Endodermal cell (in vitro differentiated cells): ENCODE measurements around the gene DLD. TPM values are rescaled to one million over a fixed set of nuclear protein-coding genes. Genes with fewer than 3 reads are reported as not detected.

ENCODE experiments used
- DNase-seq: peaks from one replicate; pipeline ENCODE4 v3.0.0-alpha.2; 2017
- H3K27ac ChIP-seq: 2 replicates; pipeline ENCODE4 v1.5.1; 2013; ENCODE audit warnings: mild to moderate bottlenecking, low read depth, low read length, moderate library complexity
- H3K27me3 ChIP-seq: 2 replicates; pipeline ENCODE4 v1.6.1; 2013; ENCODE audit warnings: mild to moderate bottlenecking, low read length, moderate library complexity; ENCODE audit not compliant: insufficient read depth, control insufficient read depth, poor library complexity, severe bottlenecking
- H3K36me3 ChIP-seq: 2 replicates; pipeline ENCODE4 v1.7.0; 2013; ENCODE audit warnings: mild to moderate bottlenecking, low read length, moderate library complexity; ENCODE audit not compliant: control insufficient read depth, insufficient read depth
- H3K4me1 ChIP-seq: one replicate; pipeline ENCODE4 v1.7.0; 2013; ENCODE audit warnings: low read length; ENCODE audit not compliant: control insufficient read depth, insufficient read depth
- H3K4me3 ChIP-seq: 2 replicates; pipeline ENCODE4 v1.5.1; 2013; ENCODE audit warnings: mild to moderate bottlenecking, low read length, moderate library complexity
- H3K9ac ChIP-seq: 2 replicates; pipeline ENCODE4 v1.6.1; 2013; ENCODE audit warnings: mild to moderate bottlenecking, low read length, moderate library complexity; ENCODE audit not compliant: poor library complexity, severe bottlenecking; ENCODE audit errors: extremely low read depth
- H3K9me3 ChIP-seq: 2 replicates; pipeline ENCODE4 v1.6.1; 2013; ENCODE audit warnings: mild to moderate bottlenecking, low read length, moderate library complexity; ENCODE audit not compliant: control insufficient read depth
- H3K27ac Mint-ChIP-seq: 2 replicates; pipeline ENCODE4 v1.8.0; 2020; ENCODE audit warnings: mixed read lengths
- H3K27me3 Mint-ChIP-seq: 2 replicates; pipeline ENCODE4 v1.8.0; 2021; ENCODE audit warnings: mild to moderate bottlenecking, mixed read lengths; ENCODE audit not compliant: insufficient read depth
- H3K36me3 Mint-ChIP-seq: 2 replicates; pipeline ENCODE4 v1.8.0; 2020; ENCODE audit warnings: low read depth, mixed read lengths
- H3K4me1 Mint-ChIP-seq: 2 replicates; pipeline ENCODE4 v1.8.0; 2020; ENCODE audit warnings: mixed read lengths
- H3K4me3 Mint-ChIP-seq: 2 replicates; pipeline ENCODE4 v1.8.0; 2020; ENCODE audit warnings: mild to moderate bottlenecking, moderate library complexity, mixed read lengths
- H3K9me3 Mint-ChIP-seq: 2 replicates; pipeline ENCODE4 v1.8.0; 2020; ENCODE audit warnings: mild to moderate bottlenecking, mixed read lengths
- WGBS, 2 experiments: methylation state at CpG; one replicate each; pipeline versions ENCODE4 v1.1.5 to v1.1.7; 2013; ENCODE audit warnings: missing lambda C conversion rate in 2 of 2, mixed read lengths in 1 of 2; ENCODE audit not compliant: insufficient coverage in 1 of 2, insufficient read length in 1 of 2; 5-methylcytosine and 5-hydroxymethylcytosine counted together
- total RNA-seq, 2 donors: library from RNA; stranded (reverse); fragmentation: NEBNext Ultra II Directional in 1 of 2; extraction: Animal tissue kit (Norgen Biotek cat#: 25700) in 1 of 2; gene quantifications; 2 replicates in 1 of 2; 3 replicates in 1 of 2; pipeline ENCODE4 v1.2.1, GENCODE V29; 2021
- TF ChIP-seq, protein P1 (sequence below): fragments of 200-600 bp; sonication (generic); conservative IDR thresholded peaks from 2 replicates; pipeline ENCODE4 v1.5.0; 2021; ENCODE audit warnings: antibody characterized with exemption, mild to moderate bottlenecking

The DLD gene
- total RNA-seq, 2 donors from 2014 or later, result 82.4 to 82.5 TPM

GRCh38 chr7:107957436-107957835 is 66.5 kb downstream of the DLD start:
- TF ChIP-seq, protein P1, sequence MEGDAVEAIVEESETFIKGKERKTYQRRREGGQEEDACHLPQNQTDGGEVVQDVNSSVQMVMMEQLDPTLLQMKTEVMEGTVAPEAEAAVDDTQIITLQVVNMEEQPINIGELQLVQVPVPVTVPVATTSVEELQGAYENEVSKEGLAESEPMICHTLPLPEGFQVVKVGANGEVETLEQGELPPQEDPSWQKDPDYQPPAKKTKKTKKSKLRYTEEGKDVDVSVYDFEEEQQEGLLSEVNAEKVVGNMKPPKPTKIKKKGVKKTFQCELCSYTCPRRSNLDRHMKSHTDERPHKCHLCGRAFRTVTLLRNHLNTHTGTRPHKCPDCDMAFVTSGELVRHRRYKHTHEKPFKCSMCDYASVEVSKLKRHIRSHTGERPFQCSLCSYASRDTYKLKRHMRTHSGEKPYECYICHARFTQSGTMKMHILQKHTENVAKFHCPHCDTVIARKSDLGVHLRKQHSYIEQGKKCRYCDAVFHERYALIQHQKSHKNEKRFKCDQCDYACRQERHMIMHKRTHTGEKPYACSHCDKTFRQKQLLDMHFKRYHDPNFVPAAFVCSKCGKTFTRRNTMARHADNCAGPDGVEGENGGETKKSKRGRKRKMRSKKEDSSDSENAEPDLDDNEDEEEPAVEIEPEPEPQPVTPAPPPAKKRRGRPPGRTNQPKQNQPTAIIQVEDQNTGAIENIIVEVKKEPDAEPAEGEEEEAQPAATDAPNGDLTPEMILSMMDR, result no peak
- Histone ChIP-seq H3K9ac (no peak overlapping the region), H3K36me3 (peaks cover 93% of the 10 kb centered on the region), H3K4me1 (no peaks in the 10 kb centered on the region), H3K27me3 (no peaks in the 10 kb centered on the region), H3K27ac (no peak overlapping the region), H3K4me3 (no peak overlapping the region), H3K9me3 (no peaks in the 10 kb centered on the region)
- Mint-ChIP-seq H3K36me3 (peaks cover 84% of the 10 kb centered on the region), H3K27ac (no peak overlapping the region), H3K4me1 (peaks cover 21% of the 10 kb centered on the region), H3K27me3 (no peaks in the 10 kb centered on the region), H3K4me3 (no peak overlapping the region), H3K9me3 (no peaks in the 10 kb centered on the region)
- WGBS, 2 experiments, result 95 to 97% methylated on average over 2 of the region's 2 CpGs
- no peak for DNase-seq

- H3K4me1 Mint-ChIP-seq, result peaks cover 7% of the 10 kb centered on the region
- H3K4me1 ChIP-seq, result no peaks in the 10 kb centered on the region
- TF ChIP-seq, protein P1, result no peak
- peaks cover 92% of the 10 kb centered on the region for H3K36me3 ChIP-seq
- no peak overlapping the region for H3K9ac ChIP-seq
- no peak overlapping the region for H3K4me3 ChIP-seq
- no peak overlapping the region for H3K4me3 Mint-ChIP-seq
- H3K27me3 Mint-ChIP-seq, result no peaks in the 10 kb centered on the region
- 94 to 96% methylated on average over 12 to 13 of the region's 14 CpGs for WGBS, 2 experiments
- no peak for DNase-seq
- H3K27ac ChIP-seq, result no peak overlapping the region
- H3K36me3 Mint-ChIP-seq, result peaks cover 83% of the 10 kb centered on the region
- no peaks in the 10 kb centered on the region for H3K9me3 Mint-ChIP-seq
- H3K9me3 ChIP-seq, result no peaks in the 10 kb centered on the region
- no peaks in the 10 kb centered on the region for H3K27me3 ChIP-seq
- no peak overlapping the region for H3K27ac Mint-ChIP-seq
These were observed 68.0 kb downstream of the DLD start for GRCh38 chr7:107958764-107959526.

DNA sequence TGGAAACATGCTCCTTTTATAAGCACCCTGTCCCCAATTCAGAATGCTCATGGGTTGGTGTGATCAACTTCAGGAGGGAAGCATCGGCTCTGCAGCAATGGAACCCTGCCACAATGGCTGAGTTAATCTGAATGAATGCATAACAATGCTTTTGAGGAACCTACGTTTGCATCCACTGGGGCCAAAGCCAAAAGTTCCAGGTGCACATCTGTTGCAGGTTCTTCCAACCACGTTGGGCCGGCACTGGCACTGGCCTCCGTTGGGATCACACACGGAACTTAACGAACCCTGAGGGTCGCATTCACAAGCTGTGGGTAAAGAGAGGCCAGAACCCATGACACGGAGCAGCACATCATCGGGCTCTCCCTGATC is 68.5 kb downstream of the DLD start:
- Histone ChIP-seq H3K9ac (no peak overlapping the region), H3K9me3 (no peaks in the 10 kb centered on the region), H3K4me3 (no peak overlapping the region), H3K27me3 (no peaks in the 10 kb centered on the region), H3K27ac (no peak overlapping the region), H3K4me1 (no peaks in the 10 kb centered on the region), H3K36me3 (peaks cover 96% of the 10 kb centered on the region)
- no peaks in the 10 kb centered on the region for H3K27me3 Mint-ChIP-seq
- no peaks in the 10 kb centered on the region for H3K9me3 Mint-ChIP-seq
- H3K4me3 Mint-ChIP-seq, result no peak overlapping the region
- no peak for DNase-seq
- no peak overlapping the region for H3K27ac Mint-ChIP-seq
- 80 to 92% methylated on average over 10 of the region's 10 CpGs for WGBS, 2 experiments
- H3K36me3 Mint-ChIP-seq, result peaks cover 85% of the 10 kb centered on the region
- H3K4me1 Mint-ChIP-seq, result peaks cover 7% of the 10 kb centered on the region
- TF ChIP-seq, protein P1, result no peak
